ENCODE results near the gene IVNS1ABP.

DNA sequence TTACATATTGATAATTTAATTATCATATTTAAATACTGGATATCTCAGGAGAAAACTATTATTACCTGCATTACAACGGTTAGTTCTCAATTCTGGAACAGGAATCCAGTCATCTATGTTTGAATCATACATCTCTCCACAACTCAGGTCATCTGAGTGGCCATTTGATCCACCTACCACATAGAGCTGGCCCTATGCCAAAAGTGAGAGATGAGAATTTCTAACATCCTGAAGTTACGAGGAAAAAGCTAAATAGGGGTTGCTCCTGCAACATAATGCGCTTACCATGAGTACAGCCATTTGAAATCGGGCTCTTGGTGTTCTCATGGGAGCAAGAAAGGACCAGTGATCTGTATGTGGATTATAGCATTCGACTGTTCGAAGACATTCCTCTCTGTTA, 16.9 kb downstream of the IVNS1ABP start:
- TF ChIP-seq POLR2A (IDR thresholded peaks at IDR 0.05), result no peak
- TF ChIP-seq, protein P1, sequence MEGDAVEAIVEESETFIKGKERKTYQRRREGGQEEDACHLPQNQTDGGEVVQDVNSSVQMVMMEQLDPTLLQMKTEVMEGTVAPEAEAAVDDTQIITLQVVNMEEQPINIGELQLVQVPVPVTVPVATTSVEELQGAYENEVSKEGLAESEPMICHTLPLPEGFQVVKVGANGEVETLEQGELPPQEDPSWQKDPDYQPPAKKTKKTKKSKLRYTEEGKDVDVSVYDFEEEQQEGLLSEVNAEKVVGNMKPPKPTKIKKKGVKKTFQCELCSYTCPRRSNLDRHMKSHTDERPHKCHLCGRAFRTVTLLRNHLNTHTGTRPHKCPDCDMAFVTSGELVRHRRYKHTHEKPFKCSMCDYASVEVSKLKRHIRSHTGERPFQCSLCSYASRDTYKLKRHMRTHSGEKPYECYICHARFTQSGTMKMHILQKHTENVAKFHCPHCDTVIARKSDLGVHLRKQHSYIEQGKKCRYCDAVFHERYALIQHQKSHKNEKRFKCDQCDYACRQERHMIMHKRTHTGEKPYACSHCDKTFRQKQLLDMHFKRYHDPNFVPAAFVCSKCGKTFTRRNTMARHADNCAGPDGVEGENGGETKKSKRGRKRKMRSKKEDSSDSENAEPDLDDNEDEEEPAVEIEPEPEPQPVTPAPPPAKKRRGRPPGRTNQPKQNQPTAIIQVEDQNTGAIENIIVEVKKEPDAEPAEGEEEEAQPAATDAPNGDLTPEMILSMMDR (IDR thresholded peaks at IDR 0.05), result no peak
